ENCODE measurements around the gene SDHC.
A peak's percentile ranks its signal among the peaks of the same experiment; 100 is the strongest.
"Not testable (repeated sequence)": the region's sequence is repeated elsewhere in the genome, so short reads cannot be mapped to it uniquely, and the experiment has no call there.

Gene SDHC

DNA sequence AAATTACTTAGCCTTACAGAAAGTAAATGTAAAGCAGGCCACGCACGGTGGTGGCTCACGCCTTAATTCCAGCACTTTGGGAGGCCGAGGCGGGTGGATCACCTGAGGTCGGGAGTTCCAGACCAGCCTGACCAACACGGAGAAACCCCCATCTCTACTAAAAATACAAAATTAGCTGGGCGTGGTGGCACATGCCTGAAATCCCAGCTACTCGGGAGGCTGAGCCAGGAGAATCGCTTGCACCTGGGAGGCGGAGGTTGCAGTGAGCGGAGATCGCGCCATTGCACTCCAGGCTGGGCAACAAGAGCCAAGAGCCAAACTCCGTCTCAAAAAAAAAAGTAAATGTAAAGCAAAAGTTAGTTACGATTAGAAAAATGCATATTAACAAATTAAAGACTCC lies 75.0 kb downstream of the SDHC start:
- DNase-seq = not testable (repeated sequence)

DNA sequence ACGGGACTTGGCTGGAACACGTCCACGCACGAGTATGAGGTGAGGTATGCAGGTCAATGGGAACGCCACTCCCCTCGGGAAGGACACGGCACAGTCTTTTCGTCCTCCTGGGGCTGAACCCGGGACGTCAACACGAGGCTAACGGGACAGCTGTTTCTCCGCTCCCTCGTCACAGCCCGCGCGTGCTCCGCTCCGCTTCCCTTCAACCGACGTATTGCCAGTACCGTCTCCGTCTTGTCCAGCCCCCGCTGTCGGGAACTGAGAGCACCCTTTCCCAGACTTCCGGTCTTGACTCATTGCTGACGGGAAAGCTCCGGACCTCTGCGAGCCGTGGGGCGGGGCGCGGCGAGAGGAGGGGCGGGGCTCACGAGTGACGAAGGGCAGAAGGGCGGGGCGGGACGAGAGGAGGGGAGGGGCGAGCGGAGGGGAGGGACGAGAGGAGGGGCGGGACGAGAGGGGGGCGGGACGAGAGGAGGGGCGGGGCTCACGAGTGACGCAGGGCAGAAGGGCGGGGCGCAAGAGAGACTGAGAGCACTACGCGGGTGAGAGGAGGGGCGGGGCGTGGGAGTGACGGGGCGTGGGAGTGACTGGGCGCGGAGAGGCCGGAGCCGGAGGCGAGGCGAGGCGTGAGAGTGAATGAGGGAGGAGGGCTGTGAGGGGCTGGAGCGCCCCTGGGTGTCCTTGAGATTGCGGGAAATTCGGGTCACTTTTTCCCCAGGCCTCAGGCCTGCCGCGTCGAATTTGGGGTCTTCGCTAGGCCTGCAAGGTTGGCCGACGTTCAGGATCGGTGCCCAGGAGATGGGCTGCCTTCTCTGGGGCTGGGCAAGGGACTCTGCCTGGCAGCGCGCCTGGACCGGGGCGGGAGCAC lies 75.7 kb downstream of the SDHC start:
- peak; percentile 96 for DNase-seq

DNA sequence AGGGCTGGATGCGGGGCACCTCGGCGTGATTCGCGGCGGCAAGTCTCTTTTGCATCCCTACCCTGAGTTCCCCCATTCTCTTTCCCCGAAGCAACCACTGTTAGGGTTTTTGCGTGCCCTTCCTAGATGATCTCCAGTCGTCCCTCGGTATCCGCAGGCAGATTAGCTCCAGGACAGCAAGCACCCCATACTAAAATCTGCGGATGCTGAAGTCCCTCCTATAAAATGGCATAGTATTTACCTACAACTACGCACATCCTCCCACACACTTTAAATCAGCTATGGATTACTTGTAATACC lies 76.3 kb downstream of the SDHC start:
- no peak for DNase-seq

DNA sequence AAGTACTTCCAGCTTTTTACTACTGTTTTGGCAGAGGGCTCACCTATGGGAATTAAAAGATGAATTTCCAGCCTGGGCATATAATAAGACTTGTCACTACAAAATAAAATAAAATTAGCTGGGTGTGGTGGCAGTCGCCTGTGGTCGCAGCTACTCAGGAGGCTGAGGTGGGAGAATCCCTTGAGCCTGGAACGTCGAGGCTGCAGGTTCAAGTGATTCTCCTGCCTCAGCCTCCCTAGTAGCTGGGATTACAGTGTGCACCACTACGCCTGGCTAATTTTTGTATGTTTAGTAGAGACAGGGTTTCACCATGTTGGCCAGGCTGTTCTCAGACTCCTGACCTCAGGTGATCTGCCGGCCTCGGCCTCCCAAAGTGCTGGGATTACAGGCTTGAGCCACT lies 77.0 kb downstream of the SDHC start:
- DNase-seq = not testable (repeated sequence)

DNA sequence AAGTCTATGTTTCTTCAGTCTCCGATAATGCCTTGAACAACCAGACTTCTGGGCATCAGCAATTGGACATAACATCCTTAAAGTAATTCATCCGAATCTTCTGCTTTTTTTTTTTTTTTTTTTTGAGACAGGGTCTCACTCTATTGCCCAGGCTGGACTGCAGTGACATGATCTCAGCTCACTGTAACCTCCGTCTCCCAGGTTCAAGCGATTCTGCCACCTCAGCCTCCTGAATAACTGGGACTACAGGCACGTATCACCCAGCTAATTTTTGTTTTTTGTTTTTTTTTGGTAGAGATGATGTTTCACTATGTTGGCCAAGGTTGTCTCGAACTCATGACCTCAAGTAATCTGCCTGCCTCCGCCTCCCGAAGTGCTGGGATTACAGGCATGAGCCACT lies 77.4 kb downstream of the SDHC start:
- no peak for DNase-seq

DNA sequence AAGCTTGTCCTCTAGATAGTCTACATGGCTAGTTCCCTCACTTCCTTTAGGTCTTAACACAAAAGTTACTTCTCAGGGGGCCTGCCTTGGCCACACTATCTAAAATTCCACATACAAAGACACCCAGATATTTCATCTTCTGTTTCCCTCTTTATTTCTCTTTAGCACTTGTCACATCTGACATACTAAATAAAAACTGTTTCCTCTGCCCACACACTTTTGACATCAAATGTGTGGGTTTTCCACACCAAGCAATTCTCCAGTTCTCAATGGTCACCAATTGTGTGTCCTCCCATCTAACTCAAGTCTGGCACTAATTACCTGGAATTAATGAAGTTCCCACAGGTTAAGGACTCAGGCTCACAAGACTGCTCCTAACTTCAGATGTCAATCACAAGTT lies 79.0 kb downstream of the SDHC start:
- DNase-seq = no peak

DNA sequence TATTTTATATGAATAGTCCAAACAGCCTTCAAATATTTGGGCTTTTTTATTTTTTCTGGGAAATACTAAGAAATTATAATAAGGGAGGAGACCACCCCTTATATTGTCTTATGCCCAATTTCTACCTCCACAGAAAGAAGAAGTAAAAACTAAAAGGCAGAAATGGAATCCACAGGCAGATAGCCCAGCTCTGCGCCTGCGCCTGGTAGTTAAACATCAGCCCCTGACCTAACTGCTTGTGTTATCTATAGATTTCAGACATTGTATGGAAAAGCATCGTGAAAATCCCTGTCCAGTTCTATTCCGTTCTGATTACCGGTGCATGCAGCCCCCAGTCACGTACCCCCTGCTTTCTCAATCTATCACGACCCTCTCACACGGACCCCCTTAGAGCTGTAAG lies 82.9 kb downstream of the SDHC start:
- not testable (repeated sequence) for DNase-seq

DNA sequence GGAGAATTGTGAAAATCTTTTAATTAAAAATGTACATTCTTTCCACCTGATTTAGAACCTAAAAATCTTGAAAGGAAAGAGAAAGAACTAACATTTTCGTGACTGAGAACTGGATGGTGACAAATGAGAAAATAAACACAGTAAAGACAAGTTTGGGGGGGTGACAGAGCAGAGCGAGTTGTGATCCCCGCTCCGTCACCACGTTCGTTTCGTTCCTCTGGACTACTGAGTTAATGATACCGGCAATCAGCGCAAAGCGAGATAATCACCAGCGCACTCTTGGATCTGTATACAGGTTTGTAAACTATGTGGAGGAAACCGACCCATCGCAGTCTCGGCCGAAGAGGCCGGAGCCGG lies 84.7 kb downstream of the SDHC start:
- no peak for DNase-seq

DNA sequence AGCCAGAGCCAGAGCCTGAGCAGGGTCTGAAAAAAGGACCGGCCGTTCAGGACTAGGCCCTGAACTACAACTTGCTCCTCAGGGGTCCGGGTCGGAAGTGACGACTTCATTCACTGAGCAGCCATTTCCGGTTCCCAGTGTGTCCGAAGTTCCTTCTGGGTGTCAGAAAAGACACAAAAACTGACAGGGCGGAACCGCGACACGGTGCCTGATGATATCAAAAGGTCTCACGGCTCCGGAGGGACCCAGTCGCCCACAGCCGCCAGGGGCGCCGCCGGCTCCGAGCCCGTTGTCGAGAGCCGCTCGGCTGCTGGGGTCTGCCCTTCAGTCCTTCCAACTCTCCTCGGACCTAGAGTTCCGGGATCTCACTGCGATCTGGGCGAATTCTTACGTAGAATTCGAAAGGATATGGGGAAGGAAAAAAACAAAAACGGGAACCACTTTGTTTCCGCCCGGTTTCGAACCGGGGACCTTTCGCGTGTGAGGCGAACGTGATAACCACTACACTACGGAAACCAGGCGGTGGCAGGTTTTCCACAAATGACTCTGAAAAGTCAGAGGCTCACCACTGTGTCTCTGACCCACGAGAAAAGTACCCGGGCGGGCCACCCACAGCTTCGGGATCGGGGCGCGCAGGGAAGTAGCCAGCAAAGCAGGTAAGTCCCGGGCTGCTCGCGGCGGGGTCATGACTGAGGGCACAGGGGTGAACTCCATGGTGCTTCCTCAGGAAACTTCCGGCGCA lies 85.2 kb downstream of the SDHC start:
- DNase-seq = peak; percentile 57

DNA sequence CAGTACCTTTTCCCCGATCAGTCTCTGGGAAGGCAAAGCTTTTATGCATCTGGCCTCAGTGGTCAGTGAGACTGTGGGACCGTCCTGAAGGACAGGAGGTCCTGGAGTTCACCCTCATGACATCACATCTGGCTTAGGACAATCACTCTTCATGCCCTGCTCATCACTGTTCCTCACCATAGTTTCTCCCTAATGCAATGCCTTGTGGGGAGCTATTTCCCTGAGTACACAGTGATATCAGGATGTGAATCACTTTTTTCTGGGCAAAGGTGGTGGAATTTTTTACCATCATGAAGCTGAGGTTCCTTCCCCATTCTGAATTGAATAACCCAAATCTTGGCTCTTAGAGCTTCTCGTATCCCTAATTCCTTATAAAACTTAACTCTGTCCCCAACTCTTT lies 88.3 kb downstream of the SDHC start:
- no peak for DNase-seq

DNA sequence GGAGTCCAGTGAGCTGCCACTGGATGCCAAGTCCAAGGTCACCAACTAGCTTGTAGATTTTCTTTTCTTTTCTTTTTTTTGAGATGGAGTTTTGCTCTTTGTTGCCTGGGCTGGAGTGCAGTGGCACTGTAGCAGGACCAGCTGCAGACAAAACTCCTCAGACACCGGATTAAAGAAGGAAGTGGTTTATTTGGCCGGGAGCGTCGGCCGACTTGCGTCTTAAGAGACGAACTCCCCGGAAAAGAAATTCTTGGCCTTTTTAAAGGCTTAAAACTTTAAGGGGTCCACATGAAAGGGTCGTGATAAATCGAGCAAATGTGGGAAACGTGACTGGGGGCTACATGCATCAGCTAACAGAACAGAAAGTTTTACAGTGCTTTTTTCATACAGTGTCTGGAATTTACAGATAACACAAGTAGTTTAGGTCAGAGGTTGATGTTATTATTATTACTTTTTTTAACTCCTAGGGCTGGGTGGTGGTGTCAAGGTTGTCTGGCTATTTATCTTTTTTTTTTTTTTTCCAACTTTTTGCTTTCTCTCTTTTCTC lies 89.9 kb downstream of the SDHC start:
- no peak for DNase-seq

DNA sequence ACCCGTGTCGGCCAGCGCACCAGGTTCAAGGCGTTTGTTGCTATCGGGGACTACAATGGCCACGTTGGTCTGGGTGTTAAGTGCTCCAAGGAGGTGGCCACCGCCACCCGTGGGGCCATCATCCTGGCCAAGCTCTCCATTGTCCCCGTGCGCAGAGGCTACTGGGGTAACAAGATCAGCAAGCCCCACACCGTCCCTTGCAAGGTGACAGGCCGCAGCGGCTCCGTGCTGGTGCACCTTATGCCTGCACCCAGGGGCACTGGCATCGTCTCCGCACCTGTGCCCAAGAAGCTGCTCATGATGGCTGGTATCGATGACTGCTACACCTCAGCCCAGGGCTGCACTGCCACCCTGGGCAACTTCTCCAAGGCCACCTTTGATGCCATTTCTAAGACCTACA lies 92.4 kb downstream of the SDHC start:
- not testable (repeated sequence) for DNase-seq

DNA sequence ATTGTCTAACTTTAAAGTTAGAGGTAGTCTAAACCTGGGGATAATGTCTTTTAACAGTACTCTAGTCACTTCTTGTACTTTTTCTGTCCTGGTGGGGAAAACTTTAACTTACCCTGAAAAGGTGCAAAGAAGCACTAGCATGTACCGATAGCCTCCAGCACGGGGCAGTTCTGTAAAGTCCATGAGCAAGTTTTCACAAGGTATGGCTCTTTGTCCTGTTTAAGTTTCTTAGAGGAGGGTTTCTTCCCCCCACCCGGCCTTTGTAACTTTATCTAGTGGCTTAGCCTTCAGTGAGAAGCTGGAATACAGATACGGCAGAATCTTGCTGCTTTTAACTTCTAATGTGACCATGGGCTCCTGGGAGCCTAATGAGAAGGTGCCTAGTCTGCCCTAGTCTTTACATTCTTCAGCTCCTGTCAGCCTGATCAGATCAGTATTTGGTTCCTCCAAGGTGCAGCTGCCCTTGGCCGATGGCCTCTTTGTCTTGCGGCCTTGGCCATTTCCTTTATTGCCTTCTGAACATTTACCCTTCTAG lies 93.3 kb downstream of the SDHC start:
- DNase-seq = no peak

DNA sequence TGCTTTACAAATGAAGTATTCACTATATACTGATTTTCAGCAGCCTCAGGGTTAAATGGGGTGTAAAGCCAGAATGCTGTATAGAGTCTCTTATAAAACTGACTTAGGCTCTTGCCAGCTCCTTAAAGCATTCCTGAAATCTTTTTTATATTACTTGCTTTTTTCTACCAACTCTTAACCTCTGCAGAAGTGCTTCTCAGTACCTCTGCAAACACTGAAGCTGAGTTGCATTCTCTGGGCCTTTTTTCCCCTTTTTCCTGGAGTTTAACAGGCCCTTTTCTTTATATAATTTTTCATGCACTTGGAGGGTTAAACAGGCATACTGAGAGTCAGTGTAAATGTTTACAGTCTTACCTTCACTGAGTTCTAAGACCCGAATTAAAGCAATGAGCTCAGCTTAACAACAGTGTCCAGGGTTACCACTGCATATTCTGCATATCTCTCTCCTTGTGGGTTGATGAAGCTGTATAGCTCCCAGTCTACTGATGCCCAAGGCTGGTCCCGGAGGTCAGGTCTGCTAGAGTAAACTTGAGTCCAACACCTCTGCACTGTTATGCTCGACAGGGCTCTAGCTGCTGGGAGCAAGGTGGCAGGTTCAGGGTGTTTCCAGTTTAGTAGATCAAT lies 94.4 kb downstream of the SDHC start:
- no peak for DNase-seq

DNA sequence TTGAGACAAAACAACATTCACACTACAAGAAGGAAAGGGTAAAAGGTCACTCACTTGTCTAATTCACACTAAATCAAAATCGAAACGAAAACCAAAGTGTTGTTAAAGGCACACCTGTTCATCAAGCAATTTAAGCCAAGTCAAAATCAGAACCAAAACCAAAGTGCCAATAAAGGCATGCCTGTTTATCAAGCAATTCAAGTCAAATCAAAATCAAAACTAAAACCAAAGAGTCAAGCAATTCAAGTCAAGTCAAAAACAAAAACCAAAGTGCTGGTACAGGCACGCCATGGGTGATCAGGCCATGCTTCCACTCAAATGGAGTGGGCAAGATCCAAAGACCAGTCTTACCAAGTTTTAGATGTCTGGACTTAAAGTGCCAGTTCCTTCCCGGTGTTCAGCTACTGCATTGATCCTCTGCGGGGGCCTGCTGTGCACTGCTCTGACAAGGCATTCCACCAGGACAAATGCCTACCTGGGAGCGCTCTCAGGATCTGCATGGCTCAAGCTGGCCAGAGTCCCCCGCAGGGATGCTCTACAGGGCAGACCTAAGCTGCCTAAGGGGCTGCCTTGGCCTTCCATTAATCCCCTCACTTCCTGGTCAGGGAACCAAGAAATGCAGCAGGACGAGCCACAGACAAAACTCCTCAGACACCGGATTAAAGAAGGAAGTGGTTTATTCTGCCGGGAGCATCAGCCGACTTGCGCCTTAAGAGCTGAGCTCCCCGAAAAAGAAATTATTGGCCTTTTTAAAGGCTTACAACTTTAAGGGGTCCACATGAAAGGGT lies 95.9 kb downstream of the SDHC start:
- DNase-seq = not testable (repeated sequence)

DNA sequence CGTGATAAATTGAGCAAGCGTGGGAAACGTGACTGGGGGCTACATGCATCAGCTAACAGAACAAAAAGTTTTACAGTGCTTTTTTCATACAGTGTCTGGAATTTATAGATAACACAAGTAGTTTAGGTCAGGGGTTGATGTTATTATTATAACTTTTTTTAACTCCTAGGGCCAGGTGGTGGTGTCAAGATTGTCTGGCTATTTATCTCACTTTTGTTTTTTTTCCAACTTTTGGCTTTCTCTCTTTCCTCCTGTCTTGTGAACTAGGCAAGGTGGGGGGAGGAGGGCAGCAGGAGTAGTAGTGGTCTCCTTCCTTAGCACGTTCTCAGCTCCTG lies 96.4 kb downstream of the SDHC start:
- not testable (repeated sequence) for DNase-seq
